Fibroblast of gingiva (primary cell): Measurements from ENCODE around the gene ZNF275.
A peak's percentile ranks its signal among the peaks of the same experiment; 100 is the strongest.
"Not testable (repeated sequence)": the region's sequence is repeated elsewhere in the genome, so short reads cannot be mapped to it uniquely, and the experiment has no call there.

Source experiments
- DNase-seq: peaks from one replicate; pipeline ENCODE4 v3.0.0-alpha.2; 2011; ENCODE audit warnings: low read depth

ZNF275 gene, protein sequence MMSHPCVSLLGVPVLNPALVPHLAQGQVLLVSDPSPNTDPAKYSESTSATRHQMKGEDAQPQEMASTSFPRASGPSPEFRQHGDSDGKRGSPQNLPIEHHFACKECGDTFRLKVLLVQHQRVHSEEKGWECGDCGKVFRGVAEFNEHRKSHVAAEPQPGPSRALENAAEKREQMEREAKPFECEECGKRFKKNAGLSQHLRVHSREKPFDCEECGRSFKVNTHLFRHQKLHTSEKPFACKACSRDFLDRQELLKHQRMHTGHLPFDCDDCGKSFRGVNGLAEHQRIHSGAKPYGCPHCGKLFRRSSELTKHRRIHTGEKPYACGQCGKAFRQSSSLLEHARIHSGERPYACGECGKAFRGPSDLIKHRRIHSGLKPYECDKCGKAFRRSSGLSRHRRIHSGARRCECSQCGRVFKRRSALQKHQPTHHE

DNA sequence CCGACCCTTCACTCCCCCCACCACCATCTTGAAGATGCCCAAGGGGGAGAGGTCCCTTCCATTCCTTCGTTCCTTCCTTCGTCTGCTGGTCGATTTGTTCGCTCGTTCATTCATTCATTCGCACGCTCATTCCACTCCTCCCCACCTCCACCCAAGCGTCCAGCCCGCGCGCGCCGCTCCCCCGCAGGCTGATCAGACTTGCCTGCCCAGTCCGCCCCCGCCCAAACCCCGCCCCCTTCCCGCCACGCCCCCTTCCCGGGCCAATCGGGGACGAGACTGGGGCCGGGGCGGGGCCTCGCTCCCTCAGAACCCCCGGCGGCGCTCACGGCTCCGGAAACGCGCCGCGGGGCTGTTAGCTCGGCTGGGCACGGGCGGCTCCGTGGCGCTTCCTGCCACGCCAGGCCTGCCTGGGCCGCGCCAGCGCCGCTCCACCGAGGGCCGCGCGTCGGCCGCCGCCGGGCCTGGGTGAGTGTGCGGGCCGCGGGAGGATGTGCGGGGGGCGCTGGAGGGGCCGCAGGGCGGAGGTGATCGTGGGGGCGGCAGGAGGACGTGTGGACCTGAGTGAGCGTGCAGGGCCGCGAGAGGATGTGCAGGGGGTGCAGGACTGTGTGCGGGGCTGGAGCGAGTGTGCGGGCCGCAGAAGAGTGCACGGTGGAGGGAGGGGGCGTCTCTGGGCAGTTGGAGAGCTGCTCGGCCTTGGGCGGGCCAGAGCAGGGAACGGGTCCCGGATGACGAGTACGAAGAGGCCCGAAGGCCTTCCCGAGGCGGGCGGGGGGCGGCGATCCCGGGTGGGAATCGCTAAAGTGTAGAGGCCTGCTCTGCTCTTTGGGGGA, at the start of gene ZNF275:
ZNF275 (plus strand) TSS at position 333 of the 833 bp plus-strand sequence. CDS start 2,527 bp downstream, outside the sequence.
- DNase-seq = peak; percentile 77

DNA sequence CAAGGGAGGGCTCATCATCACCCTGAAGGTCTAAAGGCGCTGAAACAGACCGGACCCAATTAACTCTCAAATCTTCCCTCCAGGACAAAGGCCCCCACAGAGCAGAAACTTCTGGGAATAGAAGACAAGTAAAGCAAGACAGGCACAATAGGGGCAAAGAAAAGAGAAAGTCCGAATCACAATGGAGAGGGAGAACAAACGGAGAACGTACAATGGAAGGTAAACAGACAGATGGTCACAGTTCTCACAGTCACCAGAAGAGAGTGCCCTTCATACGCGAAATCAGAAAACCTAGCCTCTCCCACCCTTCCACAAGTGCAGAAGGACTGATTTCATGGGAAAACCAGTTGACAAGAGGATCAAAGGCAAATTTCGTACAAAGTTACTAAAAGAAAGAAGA, 48.3 kb upstream of the ZNF275 start:
- DNase-seq = not testable (repeated sequence)

DNA sequence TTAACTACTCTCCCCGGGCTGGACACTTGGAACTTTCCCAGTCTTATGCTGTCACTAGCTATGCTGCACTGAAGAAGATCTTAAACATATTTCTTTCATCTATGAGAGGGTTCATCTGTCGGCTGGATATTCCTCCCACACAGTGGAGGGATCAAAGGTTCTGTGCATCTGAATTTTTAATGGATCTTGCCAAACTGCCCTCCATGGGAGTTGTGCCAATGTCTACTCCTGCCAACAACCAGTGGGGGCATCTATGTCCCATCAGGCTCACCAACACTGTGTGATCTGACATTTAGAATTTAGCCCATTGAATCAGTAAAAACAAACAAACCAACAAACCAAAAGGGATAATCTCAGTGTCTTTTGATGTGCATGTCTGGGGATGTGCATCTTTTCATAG, 45.1 kb upstream of the ZNF275 start:
- DNase-seq = not testable (repeated sequence)

DNA sequence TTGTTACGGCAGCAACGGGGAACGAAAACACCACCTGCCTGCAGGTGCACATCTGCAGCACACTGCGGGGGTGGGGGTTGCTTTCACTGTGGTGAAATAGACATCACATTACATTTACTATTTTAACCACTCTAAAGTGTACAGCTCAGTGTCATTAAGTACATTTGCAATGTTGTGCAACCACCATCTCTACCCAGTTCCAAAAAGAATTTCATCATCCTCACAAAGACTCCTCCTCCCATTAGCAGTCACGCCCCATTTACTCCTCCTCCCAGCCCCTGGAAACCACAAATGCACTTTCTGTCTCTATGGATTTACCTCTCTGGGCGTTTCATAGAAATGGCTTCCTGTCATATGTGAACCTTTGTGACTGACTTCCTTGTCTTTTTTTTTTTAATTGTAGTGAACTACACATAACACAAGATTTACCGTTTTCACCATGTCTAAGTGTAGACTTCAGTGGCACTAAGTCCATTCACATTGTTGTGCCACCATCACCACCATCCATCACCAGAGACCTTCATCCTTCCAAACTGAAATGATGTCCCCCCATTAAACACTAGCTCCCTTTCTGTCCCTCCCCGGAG, 40.4 kb upstream of the ZNF275 start:
- DNase-seq = not testable (repeated sequence)

DNA sequence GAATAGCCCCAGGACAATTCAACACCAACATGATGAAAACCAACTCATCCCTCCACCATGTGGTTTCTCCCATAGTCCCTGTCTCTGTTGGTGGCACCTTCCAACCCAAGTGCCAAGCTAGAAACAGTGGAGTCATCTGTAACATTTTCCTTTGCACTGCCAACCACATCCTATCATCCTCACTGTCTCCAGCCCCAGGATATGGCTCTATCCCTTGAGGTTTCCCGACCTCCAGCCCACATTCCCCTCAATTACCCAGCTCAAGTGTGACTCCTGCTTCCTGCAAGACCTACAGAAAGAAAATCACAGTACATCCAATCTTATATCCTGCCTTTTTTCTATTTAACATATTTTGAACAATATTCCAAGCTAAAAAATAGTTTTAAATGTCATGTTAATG, 36.6 kb upstream of the ZNF275 start:
- DNase-seq = no peak

DNA sequence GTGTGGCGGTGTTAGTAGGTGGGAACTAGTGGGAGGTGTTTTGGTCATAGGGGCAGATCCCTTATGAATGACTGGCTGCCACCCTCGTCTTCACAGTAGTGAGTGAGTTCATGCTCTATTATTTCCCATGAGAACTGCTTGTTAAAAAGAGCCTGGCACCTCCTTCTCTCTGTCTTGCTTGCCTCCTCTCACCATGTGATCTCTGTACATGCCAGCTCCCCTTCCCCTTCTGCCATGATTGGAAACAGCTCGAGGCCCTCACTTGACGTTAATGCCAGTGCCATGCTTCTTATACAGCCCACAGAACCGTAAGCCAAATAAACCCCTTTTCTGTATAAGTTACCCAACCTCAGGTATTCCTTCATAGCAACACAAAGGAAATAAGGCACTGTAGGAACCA, 34.1 kb upstream of the ZNF275 start:
- DNase-seq = no peak

DNA sequence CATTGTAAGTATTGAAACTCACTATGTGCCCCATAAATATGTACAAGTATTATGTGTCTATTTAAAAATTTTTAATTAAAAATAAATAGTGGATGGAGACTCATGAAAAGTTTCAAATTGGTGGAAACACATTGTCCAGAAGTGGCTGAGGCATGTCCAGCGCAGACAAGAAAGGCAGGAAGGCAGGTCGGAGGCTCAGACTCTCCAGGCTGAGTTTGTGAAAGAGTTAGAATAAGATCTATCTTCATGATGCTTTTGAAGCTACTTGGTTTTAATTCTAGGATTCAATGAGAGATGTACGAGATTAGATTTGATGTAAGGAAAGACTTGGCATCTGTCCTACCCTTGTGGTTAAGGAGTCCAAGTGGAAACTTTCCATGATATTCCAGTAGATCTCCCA, 32.2 kb upstream of the ZNF275 start:
- no peak for DNase-seq

DNA sequence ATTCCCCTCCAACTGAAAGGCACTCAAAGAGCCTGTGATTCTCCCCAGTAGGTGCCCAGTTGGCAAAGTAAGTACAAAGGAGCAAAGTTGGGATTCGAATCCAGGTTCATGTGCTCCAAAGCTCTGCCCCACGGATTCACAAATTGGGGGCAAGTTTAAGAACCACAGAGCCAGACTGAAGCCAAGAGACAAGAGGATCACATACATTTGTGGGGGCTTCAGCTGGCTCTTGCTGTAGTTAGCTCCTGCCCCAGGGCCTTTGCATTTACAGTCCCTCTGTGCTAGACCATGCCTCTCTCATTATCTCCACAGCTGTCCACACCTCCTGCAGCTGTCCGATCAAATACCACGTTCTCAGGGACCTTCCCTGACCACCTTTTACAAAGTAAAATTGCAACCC, 31.2 kb upstream of the ZNF275 start:
- no peak for DNase-seq

DNA sequence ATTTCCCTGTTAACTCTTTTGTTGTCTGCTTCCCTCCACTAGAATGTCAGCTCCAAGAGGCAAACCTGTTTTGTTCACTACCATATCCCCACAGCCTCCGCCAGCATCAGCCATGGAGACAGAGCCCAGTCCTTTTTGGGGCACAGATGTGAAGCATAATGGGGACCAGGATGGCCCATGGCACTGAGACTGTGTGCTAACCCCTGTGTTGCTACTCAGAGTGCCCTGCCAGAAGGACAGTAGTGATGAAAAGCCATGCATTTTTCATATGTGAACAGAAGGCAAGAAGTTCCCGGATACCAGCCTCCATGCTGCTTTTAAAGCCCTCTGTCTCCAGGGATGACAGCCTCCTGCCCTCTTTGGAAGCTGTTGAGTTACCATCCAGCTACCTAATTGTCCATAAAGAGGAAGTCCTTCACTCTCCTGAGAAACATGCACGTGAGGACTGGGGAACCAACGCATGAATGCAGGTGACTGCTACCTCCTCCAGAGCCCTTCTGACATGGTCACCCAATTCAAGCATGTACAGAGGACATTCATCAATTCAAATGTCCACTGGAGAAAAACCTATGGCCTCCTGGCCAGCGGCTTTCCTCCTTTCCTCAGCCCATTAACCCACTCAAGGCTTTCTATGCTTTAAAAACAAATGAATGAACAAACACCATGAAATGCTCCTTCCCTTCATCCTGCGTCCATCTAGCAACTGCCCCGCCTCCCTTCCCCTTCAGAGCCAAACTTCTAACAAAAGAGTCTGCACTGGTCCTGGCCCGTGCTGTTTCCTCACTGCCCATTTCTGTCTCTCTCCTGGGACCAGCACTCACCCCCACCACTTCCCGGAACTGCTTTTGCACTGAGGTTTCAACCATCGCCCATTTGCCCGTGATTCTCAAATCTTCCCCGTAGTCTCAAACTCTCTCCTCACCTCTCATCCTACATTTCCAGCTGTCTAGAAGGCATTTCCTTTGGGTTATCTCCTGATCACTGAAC, 30.4 kb upstream of the ZNF275 start:
- DNase-seq = no peak

DNA sequence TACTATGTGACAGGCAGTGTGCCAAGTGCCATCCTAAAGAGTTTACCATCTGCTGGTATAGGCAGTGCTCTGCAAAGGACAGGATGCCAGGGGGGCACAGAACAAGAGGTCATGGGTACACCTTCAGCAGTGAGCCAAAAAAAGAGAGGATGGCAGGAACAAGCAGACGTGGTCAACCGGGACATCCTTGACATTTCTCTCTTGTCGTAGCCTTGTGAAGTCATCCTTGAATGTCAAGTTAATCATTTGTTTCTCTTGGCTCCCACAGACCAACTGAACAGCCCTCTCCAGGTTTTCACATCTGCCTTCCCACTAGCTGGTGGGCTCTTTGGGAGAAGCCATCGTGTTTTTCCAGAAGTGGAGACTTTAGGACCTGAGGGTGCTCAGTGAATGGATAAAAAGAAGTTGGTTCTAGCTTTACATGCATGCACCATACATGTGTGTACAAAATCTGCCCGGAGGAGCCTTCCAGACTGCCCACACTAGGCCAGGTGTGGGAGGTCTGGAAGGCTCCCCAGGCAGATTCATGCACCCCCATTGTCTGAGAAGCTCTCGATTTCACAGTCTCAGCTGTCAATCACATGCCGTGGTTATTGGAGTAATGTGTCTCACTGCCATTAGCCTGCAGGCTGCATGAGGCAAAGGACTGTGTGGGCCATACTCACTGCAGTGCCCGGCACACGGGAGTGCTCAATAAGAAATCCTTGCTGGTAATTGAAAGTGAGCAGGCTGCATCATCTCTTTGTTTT, 28.8 kb upstream of the ZNF275 start:
- DNase-seq = no peak

DNA sequence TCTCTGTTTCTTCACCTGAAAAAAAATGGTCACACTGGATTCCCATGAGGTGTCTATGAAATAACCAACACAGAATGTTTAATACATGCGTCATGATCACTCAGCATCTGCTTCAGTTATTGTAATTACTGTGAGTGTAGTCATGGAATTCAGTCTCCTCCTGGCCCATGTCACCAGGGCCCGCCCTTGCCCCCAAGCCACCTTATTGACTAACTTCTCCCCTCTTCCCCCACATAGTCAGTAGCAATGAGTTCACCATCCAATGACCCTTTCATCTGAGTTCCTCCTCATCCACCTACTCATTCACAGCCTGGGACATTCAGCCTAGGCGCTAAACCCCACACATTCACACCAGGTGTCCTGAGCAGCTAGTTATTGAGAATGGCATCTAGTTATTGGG, 28.0 kb upstream of the ZNF275 start:
- no peak for DNase-seq

DNA sequence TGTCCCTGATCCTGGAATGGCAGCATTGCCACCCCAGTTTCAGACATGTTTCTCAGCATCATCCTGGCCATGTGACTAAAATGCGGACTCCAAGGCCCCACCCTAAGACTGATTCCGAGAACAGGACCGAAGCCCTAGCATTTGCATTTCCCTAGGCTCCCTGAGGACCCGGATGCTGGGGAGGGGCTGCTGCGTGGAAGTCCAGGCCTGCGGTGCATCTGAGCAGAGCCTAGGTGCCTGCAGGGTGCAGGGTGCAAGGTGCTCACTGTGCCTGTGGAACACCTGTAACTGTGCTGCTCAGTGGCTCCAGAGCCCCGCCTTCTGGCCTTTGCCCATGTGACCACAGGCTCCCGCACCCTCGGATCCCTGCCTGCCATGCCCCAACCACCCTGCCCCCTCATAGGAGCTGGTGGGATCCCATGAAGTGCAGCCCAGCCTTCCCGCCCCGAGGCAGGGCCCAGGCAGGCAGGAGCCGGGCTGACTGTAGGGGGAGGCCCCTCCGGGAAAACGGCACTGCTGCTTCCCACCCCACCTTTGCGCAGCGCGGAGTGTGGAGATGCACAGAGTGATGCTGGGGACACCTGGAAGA, 27.3 kb upstream of the ZNF275 start:
- DNase-seq = no peak

DNA sequence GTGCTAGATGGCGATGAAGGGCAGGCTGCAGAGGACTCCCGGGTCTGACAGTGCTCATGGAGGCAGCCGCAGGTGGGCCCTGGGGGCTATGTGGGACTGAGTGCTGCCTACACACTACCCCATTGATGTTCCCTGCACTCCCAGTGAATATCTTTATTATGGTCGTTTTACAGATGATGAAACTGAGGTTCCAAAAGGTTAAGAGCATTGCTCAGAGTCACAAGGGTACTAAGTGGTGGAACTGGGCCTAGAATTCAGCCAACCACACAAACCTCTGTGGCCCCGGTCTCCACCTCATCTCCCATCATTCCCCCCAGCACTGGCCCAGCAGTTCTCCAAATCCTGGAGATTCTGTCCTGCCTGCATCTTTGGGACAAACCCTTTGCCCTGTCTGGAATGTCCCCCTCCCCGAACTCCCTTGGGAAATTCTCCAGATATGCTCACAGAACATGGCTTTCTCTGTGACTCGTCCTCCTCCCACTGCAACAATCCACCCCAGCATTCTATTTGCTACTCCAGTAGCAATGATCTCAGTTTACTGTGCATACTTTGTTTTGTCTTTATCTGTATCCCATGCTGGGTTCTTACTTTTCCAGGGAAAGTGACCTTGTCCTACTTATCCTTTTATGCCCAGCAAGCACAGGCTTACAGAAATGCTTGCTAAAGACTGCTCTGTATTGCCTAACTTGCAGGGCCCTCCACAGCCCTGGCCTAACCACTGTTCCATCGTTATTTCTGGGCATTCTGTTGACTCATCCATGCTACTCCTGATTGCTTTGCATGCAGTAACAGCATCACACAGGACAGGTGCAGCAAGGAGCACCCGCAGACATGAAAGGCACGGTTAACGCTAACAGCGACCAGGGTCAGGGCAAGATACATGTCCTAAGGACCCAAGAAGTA, 26.4 kb upstream of the ZNF275 start:
- DNase-seq = no peak

DNA sequence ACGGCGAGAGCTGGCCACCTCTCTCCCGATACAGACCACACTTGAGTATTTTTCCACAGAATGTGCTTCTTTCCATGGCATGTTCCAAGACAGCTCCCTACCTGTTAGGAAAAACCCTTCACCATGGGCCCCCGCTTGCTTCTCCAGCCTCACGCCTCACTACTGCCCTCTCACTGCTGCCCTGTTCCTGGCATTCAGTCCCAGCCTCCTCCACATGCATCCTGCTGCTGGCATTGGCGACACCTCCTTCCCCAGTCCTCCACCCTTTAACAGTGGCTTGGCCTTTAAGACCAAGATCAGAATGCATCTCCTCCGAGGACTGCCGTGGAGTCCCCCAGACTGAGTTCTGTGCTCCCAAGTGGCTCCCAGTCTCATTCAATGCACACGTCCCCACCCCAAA, 23.1 kb upstream of the ZNF275 start:
- no peak for DNase-seq

DNA sequence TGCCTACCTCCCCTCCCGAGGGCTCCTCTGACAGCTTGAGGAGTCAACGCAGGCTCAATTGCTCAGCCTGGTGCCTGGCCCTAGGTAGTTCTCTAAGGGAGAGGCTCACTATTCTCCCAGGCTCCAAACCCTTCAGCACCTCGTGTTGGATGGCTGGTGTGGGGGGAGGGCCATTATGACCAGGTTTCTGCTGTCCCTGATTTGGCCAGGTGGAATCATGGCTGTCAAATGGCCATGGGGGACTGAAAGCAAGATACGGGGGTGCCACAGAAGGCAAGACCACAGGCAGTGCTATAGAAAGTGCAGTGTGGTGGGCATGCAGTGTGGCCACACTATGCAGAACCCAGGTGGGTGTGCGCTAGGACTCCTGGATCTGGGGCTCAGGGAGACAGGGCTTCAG, 21.9 kb upstream of the ZNF275 start:
- DNase-seq = no peak

DNA sequence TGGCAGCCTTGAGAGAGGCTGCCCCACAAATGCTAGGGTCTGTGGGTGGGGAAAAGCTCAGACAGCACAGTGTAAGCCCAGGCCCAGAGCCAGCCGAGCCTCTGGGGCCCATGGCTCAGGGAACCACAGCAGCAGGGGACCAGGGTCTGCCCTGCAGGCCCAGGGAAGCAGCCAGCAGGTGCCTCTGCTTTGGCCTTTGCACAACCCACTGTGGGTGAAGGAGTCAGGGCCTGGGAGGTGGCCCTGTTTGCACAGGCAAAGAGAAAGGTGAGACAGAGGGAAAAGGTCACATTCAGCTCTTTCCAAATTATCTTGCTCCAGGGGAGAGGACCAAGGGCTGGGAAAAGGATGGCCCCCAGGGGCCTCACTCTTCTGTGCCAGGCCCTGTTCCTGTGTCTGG, 21.1 kb upstream of the ZNF275 start:
- no peak for DNase-seq

DNA sequence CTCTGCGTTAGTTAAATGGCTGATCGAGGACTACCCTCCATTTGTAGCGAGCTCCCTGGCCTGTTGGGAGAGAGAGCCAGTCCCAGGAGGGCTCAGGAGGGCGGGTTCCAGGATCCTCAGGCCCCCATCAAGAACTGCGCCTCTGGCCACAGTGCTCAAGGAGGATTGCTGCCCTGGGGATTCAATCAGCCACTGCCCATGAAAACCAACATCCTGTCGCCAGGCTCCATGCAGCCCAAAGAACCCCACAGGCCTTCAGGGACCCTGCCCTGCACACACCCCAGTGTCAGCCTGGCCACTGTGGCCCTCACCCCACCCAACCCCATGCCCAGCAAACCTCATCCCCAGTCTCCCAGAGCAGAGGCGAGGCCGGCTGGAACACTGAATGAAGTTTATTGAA, 16.6 kb upstream of the ZNF275 start:
- no peak for DNase-seq

DNA sequence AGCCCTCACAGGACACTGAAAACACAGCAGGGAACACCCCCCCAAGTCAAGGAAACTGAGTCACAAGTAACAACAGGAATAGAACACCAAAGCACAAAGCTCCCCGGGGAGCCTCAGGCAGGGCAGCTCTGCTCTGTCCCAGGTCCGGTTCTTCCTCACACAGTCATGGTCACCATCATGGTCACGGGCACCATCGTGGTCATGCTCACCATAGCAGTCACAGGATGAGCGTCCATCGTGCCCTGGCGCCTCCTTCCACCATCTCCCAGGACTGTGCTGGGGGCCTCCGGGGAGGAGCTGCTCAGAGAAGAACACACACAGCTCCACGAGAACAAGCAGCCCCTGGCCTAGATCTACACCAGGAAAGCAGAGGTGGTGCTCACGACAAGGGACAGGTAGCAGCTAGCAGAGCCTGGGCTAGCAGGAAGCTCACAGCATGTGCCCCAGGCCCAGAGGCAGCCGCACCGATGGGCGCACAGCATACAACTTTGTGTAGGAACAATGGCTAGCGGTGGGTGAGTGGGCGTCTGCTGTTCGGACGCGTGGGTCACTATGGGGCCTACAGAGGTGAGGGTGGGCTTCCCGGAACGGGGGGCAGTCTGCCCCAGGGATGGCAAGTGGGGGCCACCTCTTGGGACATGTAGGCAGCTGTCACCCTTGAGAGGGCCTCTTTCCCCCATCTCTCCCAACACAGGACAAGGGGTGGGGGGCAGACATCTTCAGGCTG, 15.8 kb upstream of the ZNF275 start:
- DNase-seq = no peak

DNA sequence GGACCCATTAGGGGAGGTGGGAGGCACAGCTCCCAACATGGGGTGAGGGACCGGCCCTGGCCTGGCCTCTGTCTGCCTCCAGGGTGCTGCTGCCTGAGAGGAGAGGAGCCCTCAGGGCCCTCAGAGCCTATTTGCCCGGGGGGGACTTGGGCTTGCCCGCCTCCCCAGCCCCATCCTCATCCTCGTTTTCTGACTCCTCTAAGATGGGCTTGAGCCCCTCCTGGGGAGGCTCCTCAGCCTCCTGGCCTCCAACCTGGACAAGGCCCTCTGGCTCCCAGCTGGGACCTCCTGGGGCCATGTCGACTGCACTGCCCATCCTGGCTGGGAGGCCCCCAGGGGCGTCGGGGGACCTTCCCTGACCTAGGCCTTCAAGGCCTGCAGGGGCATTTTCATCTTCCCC, 15.1 kb upstream of the ZNF275 start:
- DNase-seq = no peak
